Measurements from ENCODE around the gene SPACA6.

Gene SPACA6

DNA sequence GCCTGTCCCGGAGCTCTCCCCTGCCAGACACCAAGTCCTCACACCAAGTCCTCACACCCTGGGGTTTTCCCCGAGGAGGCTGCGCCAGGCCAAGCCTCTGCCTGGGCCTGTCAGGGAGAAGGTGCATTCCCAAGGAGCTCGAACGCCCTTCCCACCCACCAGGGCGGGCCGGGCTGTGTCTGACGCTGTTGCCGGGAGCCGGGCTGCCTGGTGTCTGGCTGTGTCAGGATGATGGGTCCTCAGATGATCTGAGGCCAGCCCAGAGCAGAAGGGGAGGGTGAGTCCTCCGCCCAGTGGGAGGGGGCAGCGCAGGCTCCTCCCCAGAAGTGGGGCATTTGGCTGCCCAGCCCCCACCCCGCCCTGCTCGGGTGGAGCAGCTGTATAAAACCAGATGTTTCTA is 32.9 kb downstream of the SPACA6 start:
- ChIA-PET CTCF (no interaction called here), POLR2A (no interaction called here)
- TF ChIP-seq, protein P1, sequence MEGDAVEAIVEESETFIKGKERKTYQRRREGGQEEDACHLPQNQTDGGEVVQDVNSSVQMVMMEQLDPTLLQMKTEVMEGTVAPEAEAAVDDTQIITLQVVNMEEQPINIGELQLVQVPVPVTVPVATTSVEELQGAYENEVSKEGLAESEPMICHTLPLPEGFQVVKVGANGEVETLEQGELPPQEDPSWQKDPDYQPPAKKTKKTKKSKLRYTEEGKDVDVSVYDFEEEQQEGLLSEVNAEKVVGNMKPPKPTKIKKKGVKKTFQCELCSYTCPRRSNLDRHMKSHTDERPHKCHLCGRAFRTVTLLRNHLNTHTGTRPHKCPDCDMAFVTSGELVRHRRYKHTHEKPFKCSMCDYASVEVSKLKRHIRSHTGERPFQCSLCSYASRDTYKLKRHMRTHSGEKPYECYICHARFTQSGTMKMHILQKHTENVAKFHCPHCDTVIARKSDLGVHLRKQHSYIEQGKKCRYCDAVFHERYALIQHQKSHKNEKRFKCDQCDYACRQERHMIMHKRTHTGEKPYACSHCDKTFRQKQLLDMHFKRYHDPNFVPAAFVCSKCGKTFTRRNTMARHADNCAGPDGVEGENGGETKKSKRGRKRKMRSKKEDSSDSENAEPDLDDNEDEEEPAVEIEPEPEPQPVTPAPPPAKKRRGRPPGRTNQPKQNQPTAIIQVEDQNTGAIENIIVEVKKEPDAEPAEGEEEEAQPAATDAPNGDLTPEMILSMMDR (IDR thresholded peaks at IDR 0.05; ENCODE audit: control extremely low read depth, extremely low read depth, low read depth, missing control alignments) = no peak
- no peak for DNase-seq (ENCODE audit: extremely low spot score)

GRCh38 chr19:51727349-51727880 is 34.3 kb downstream of the SPACA6 start:
- TF ChIP-seq, protein P1 (IDR thresholded peaks at IDR 0.05; ENCODE audit: control extremely low read depth, extremely low read depth, low read depth, missing control alignments) = no peak
- POLR2A ChIA-PET = no interaction called here
- DNase-seq (ENCODE audit: extremely low spot score) = no peak
- CTCF ChIA-PET = no interaction called here

DNA sequence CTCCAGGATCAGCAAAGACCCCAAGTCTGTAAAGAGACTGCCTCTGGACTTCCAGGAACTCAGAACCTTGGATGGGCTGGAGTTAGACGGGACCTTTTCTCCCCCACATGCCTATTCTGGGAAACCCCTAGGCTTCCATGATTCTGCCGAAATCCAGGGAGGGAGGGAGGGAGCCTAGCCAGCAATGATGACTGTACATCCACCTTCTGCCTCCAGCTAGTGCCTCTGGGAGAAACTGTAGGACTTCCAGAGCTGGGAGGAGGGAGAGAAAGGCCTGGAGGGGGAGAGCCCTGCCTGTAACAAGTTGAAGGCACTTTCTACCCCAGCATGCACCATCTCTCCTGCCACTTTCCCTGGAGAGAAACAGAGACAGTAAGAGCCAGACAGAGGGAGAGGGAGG is 36.7 kb downstream of the SPACA6 start:
- TF ChIP-seq, protein P1 (IDR thresholded peaks at IDR 0.05; ENCODE audit: control extremely low read depth, extremely low read depth, low read depth, missing control alignments) = no peak
- ChIA-PET POLR2A (no interaction called here), CTCF (no interaction called here)
- DNase-seq (ENCODE audit: extremely low spot score) = no peak

DNA sequence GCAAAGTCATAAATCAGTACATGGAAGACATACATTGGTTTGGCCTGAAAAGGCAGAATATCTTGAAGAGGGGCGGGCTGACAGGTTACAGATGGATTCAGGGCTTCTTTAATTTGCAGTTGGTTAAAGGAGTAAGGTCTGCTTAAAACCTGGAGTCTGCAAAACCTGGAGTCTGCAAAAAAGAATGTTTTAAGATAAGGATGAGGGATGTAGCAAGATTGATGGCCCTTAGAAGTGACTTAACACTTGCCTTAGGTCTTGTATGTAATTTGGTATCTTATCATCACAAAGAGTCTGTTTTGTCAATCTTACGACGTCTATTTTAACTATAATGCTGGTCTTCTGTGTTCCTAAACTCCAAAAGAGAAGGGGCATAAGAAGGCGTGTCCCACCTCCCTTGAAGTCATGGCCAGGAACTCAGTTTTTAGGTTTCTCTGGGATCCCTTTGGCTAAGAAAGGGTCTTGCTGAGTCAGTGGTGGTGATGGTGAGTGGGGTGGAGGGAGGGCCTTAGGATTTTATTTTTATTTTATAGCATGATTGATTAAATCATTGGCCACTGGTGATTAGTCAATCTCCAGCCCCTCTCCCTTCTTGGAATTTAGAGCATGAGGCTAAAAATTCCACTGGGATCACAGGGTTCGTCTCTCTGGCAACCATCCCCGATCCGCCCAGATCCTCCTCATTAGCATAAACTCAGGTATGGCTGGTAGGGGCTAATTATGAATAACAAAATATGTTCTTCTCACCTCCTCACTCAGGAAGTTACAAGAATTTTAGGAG is 40.8 kb downstream of the SPACA6 start:
- CTCF ChIA-PET = no interaction called here
- POLR2A ChIA-PET = no interaction called here
- DNase-seq (ENCODE audit: extremely low spot score) = no peak
- TF ChIP-seq, protein P1 (IDR thresholded peaks at IDR 0.05; ENCODE audit: control extremely low read depth, extremely low read depth, low read depth, missing control alignments) = no peak

GRCh38 chr19:51735759-51736449 is 42.8 kb downstream of the SPACA6 start:
- ChIA-PET POLR2A (no interaction called here), CTCF (no interaction called here)
- TF ChIP-seq, protein P1 (IDR thresholded peaks at IDR 0.05; ENCODE audit: control extremely low read depth, extremely low read depth, low read depth, missing control alignments) = no peak
- DNase-seq (ENCODE audit: extremely low spot score) = no peak

DNA sequence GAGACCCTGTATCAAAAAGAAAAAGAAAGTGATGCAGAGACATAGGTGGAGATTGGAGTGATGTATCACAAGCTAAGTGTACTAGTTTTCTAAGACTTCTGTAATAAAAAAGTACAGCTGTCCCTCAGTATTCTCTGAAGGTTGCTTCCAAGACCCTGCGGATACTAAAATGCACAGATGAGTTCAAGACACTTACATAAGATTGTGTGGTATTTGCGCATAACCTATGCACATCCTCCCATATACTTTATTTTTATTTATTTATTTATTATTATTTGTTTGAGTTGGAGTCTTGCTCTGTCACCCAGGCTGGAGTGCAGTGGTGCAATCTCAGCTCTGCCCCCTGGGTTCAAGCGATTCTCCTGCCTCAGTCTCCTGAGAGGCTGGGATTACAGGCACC is 44.3 kb downstream of the SPACA6 start:
- POLR2A ChIA-PET = interaction anchor here (0.5 kb wide), 1 partner anchor 452 kb away, joined by 11 read pairs; the partner anchor contains the start of gene PPP2R1A
- TF ChIP-seq, protein P1 (IDR thresholded peaks at IDR 0.05; ENCODE audit: control extremely low read depth, extremely low read depth, low read depth, missing control alignments) = no peak
- no peak for DNase-seq (ENCODE audit: extremely low spot score)
- CTCF ChIA-PET = no interaction called here
